Endodermal cell (in vitro differentiated cells): ENCODE results near the gene ZNF629. TPM values are rescaled to one million over a fixed set of nuclear protein-coding genes. Genes with fewer than 3 reads are reported as not detected.

Experiments used
- DNase-seq: peaks from one replicate; pipeline ENCODE4 v3.0.0-alpha.2; 2017
- H3K27ac ChIP-seq: 2 replicates; pipeline ENCODE4 v1.5.1; 2013; ENCODE audit warnings: mild to moderate bottlenecking, low read depth, low read length, moderate library complexity
- H3K27me3 ChIP-seq: 2 replicates; pipeline ENCODE4 v1.6.1; 2013; ENCODE audit warnings: mild to moderate bottlenecking, low read length, moderate library complexity; ENCODE audit not compliant: insufficient read depth, control insufficient read depth, poor library complexity, severe bottlenecking
- H3K36me3 ChIP-seq: 2 replicates; pipeline ENCODE4 v1.7.0; 2013; ENCODE audit warnings: mild to moderate bottlenecking, low read length, moderate library complexity; ENCODE audit not compliant: control insufficient read depth, insufficient read depth
- H3K4me1 ChIP-seq: one replicate; pipeline ENCODE4 v1.7.0; 2013; ENCODE audit warnings: low read length; ENCODE audit not compliant: control insufficient read depth, insufficient read depth
- H3K4me3 ChIP-seq: 2 replicates; pipeline ENCODE4 v1.5.1; 2013; ENCODE audit warnings: mild to moderate bottlenecking, low read length, moderate library complexity
- H3K9ac ChIP-seq: 2 replicates; pipeline ENCODE4 v1.6.1; 2013; ENCODE audit warnings: mild to moderate bottlenecking, low read length, moderate library complexity; ENCODE audit not compliant: poor library complexity, severe bottlenecking; ENCODE audit errors: extremely low read depth
- H3K9me3 ChIP-seq: 2 replicates; pipeline ENCODE4 v1.6.1; 2013; ENCODE audit warnings: mild to moderate bottlenecking, low read length, moderate library complexity; ENCODE audit not compliant: control insufficient read depth
- H3K27ac Mint-ChIP-seq: 2 replicates; pipeline ENCODE4 v1.8.0; 2020; ENCODE audit warnings: mixed read lengths
- H3K27me3 Mint-ChIP-seq: 2 replicates; pipeline ENCODE4 v1.8.0; 2021; ENCODE audit warnings: mild to moderate bottlenecking, mixed read lengths; ENCODE audit not compliant: insufficient read depth
- H3K36me3 Mint-ChIP-seq: 2 replicates; pipeline ENCODE4 v1.8.0; 2020; ENCODE audit warnings: low read depth, mixed read lengths
- H3K4me1 Mint-ChIP-seq: 2 replicates; pipeline ENCODE4 v1.8.0; 2020; ENCODE audit warnings: mixed read lengths
- H3K4me3 Mint-ChIP-seq: 2 replicates; pipeline ENCODE4 v1.8.0; 2020; ENCODE audit warnings: mild to moderate bottlenecking, moderate library complexity, mixed read lengths
- H3K9me3 Mint-ChIP-seq: 2 replicates; pipeline ENCODE4 v1.8.0; 2020; ENCODE audit warnings: mild to moderate bottlenecking, mixed read lengths
- CTCF ChIP-seq: fragments of 200-600 bp; sonication (generic); conservative IDR thresholded peaks from 2 replicates; pipeline ENCODE4 v1.5.0; 2021; ENCODE audit warnings: antibody characterized with exemption, mild to moderate bottlenecking
- WGBS, 2 experiments: methylation state at CpG; one replicate each; pipeline versions ENCODE4 v1.1.5 to v1.1.7; 2013; ENCODE audit warnings: missing lambda C conversion rate in 2 of 2, mixed read lengths in 1 of 2; ENCODE audit not compliant: insufficient coverage in 1 of 2, insufficient read length in 1 of 2; 5-methylcytosine and 5-hydroxymethylcytosine counted together
- total RNA-seq, 2 donors: library from RNA; stranded (reverse); fragmentation: NEBNext Ultra II Directional in 1 of 2; extraction: Animal tissue kit (Norgen Biotek cat#: 25700) in 1 of 2; gene quantifications; 2 replicates in 1 of 2; 3 replicates in 1 of 2; pipeline ENCODE4 v1.2.1, GENCODE V29; 2021

ZNF629 gene
- total RNA-seq, 2 donors from 2014 or later: 31.8 to 33.3 TPM

- 96% methylated on average over 20 to 29 of the region's 29 CpGs for WGBS, 2 experiments
- peaks cover 82% of the 10 kb centered on the region for H3K36me3 ChIP-seq
Measured at GRCh38 chr16:30766206-30766932, 20.6 kb downstream of the ZNF629 start.

GRCh38 chr16:30764816-30765465 lies 22.1 kb downstream of the ZNF629 start:
- Mint-ChIP-seq H3K36me3 (peaks cover 76% of the 10 kb centered on the region), H3K4me3 (no peak overlapping the region), H3K9me3 (no peaks in the 10 kb centered on the region), H3K4me1 (peaks cover 13% of the 10 kb centered on the region), H3K27me3 (no peaks in the 10 kb centered on the region), H3K27ac (no peak overlapping the region)
- Histone ChIP-seq H3K4me3 (no peak overlapping the region), H3K27ac (no peak overlapping the region), H3K9ac (no peak overlapping the region), H3K36me3 (peaks cover 75% of the 10 kb centered on the region), H3K4me1 (peaks cover 8% of the 10 kb centered on the region), H3K9me3 (no peaks in the 10 kb centered on the region), H3K27me3 (no peaks in the 10 kb centered on the region)
- no peak for TF ChIP-seq CTCF
- no peak for DNase-seq
- WGBS, 2 experiments: 93% methylated on average over 5 to 12 of the region's 12 CpGs

More at GRCh38 chr16:30766206-30766932, 20.6 kb downstream of the ZNF629 start:
- H3K4me1 Mint-ChIP-seq: peaks cover 7% of the 10 kb centered on the region
- no peaks in the 10 kb centered on the region for H3K9me3 ChIP-seq
- no peak overlapping the region for H3K27ac ChIP-seq
- peaks cover 8% of the 10 kb centered on the region for H3K4me1 ChIP-seq
- no peak overlapping the region for H3K4me3 Mint-ChIP-seq
- no peak overlapping the region for H3K4me3 ChIP-seq
- no peak for DNase-seq
- no peaks in the 10 kb centered on the region for H3K27me3 Mint-ChIP-seq
- H3K9ac ChIP-seq: no peak overlapping the region
- H3K27ac Mint-ChIP-seq: no peak overlapping the region
- no peaks in the 10 kb centered on the region for H3K9me3 Mint-ChIP-seq
- peaks cover 79% of the 10 kb centered on the region for H3K36me3 Mint-ChIP-seq
- no peaks in the 10 kb centered on the region for H3K27me3 ChIP-seq
- no peak for TF ChIP-seq CTCF

GRCh38 chr16:30764086-30764485 lies 22.9 kb downstream of the ZNF629 start:
- 96 to 97% methylated on average over 9 to 11 of the region's 11 CpGs for WGBS, 2 experiments
- no peaks in the 10 kb centered on the region for H3K27me3 ChIP-seq
- Mint-ChIP-seq H3K27ac (no peak overlapping the region), H3K27me3 (no peaks in the 10 kb centered on the region), H3K9me3 (no peaks in the 10 kb centered on the region), H3K4me1 (peaks cover 13% of the 10 kb centered on the region), H3K36me3 (peaks cover 75% of the 10 kb centered on the region), H3K4me3 (peak overlapping the region; percentile 85)
- no peak for TF ChIP-seq CTCF
- peaks cover 8% of the 10 kb centered on the region for H3K4me1 ChIP-seq
- H3K9me3 ChIP-seq: no peaks in the 10 kb centered on the region
- peaks cover 75% of the 10 kb centered on the region for H3K36me3 ChIP-seq
- DNase-seq: no peak
- peak overlapping the region; percentile 97 for H3K4me3 ChIP-seq
- H3K9ac ChIP-seq: no peak overlapping the region
- no peak overlapping the region for H3K27ac ChIP-seq
